ENCODE measurements around the gene TBL1Y. TPM values are rescaled to one million over a fixed set of nuclear protein-coding genes. Genes with fewer than 3 reads are reported as not detected.

The TBL1Y gene
- total and polyA plus RNA-seq, 2 donors from 2014 or later, result 0.54 TPM; not detected in 1

DNA sequence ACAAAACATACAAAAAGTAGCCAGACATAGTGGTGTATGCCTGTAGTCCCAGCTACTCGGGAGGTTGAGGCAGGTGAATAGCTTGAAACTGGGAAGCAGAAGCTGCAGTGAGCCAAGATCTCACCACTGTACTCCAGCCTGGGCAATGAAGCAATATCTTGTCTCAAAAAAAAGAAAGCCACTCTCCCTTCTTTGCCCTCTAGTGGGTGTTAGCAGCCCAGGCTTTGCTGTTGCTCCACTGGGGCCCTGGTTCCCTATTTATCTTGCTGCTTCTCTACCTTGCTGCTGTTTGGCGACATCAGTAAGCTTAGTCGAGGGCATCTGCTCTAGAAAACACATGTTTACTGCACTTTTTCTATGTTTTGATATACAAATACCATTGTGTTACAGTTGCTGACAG, 189.2 kb downstream of the TBL1Y start:
- DNase-seq, result no peak
- Histone ChIP-seq H3K9ac (ENCODE audit: low read length in 3 of 3) (no peak overlapping the region), H3K27me3 (ENCODE audit: control insufficient read depth, insufficient read depth, low read length) (no peaks in the 10 kb centered on the region), H3K27ac (ENCODE audit: low read depth in 2 of 2, low read length in 2 of 2) (no peak overlapping the region), H3K4me1 (ENCODE audit: control insufficient read depth in 2 of 3, insufficient read depth in 2 of 3, low read depth in 1 of 3, low read length in 3 of 3) (no peaks in the 10 kb centered on the region), H3K9me3 (ENCODE audit: control insufficient read depth in 2 of 3, insufficient read depth in 1 of 3, low read length in 3 of 3) (no peaks in the 10 kb centered on the region), H3K4me3 (ENCODE audit: low read length in 3 of 3) (no peak overlapping the region), H3K36me3 (ENCODE audit: control insufficient read depth in 2 of 3, insufficient read depth in 3 of 3, low read length in 3 of 3) (no peaks in the 10 kb centered on the region)
- FAIRE-seq, result no peak
- TF ChIP-seq, protein P1, sequence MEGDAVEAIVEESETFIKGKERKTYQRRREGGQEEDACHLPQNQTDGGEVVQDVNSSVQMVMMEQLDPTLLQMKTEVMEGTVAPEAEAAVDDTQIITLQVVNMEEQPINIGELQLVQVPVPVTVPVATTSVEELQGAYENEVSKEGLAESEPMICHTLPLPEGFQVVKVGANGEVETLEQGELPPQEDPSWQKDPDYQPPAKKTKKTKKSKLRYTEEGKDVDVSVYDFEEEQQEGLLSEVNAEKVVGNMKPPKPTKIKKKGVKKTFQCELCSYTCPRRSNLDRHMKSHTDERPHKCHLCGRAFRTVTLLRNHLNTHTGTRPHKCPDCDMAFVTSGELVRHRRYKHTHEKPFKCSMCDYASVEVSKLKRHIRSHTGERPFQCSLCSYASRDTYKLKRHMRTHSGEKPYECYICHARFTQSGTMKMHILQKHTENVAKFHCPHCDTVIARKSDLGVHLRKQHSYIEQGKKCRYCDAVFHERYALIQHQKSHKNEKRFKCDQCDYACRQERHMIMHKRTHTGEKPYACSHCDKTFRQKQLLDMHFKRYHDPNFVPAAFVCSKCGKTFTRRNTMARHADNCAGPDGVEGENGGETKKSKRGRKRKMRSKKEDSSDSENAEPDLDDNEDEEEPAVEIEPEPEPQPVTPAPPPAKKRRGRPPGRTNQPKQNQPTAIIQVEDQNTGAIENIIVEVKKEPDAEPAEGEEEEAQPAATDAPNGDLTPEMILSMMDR (IDR thresholded peaks at IDR 0.05; ENCODE audit: borderline replicate concordance, extremely low read depth, insufficient read depth), result no peak
- intact Hi-C loops (cut with DNase I), result no loop called here

DNA sequence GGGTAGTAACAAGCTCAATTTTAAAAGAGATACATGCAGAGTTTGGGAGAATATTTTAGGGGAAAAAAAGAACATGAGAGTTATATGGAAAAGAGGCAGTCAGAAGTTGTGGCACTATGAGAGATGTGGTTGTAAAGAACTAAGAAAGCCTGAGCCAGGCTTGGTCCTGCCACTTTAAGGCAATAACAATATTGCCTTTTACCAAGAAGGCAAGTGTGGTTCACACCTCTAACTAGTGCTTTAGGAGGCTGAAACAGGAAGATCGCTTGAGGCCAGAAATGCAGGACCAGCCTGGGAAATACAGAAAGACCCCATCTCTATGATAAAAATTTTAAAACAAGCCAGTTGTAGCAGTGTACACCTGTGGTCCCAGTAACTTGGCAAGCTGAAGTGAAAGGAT, 192.2 kb downstream of the TBL1Y start:
- DNase-seq (no peak), FAIRE-seq (no peak)
- Histone ChIP-seq H3K27me3 (ENCODE audit: control insufficient read depth, insufficient read depth, low read length) (no peaks in the 10 kb centered on the region), H3K36me3 (ENCODE audit: control insufficient read depth in 2 of 3, insufficient read depth in 3 of 3, low read length in 3 of 3) (no peaks in the 10 kb centered on the region), H3K9me3 (ENCODE audit: control insufficient read depth in 2 of 3, insufficient read depth in 1 of 3, low read length in 3 of 3) (no peaks in the 10 kb centered on the region), H3K9ac (ENCODE audit: low read length in 3 of 3) (no peak overlapping the region), H3K27ac (ENCODE audit: low read depth in 2 of 2, low read length in 2 of 2) (no peak overlapping the region), H3K4me1 (ENCODE audit: control insufficient read depth in 2 of 3, insufficient read depth in 2 of 3, low read depth in 1 of 3, low read length in 3 of 3) (no peaks in the 10 kb centered on the region), H3K4me3 (ENCODE audit: low read length in 3 of 3) (no peak overlapping the region)
- TF ChIP-seq, protein P1 (IDR thresholded peaks at IDR 0.05; ENCODE audit: borderline replicate concordance, extremely low read depth, insufficient read depth), result no peak
- intact Hi-C loops (cut with DNase I), result no loop called here

DNA sequence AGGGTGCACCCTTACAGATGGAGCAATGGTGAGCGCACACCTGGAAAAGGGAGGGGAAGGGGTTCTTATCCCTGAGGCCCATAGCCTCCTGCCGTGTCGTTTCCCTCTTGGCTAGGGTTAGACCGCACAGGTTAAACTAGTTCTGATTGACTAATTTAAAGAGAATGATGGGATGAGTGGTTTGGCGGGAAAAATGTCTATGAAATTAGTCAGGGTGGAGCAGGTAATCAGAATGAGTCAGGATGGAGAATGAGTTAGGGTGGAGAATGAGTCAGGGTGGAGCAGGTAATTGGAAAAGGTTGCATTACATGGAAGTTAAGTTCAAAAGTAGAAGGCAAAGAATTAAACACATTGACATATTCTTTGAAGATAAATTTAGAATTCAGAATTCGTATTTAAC, 196.7 kb downstream of the TBL1Y start:
- TF ChIP-seq, protein P1 (IDR thresholded peaks at IDR 0.05; ENCODE audit: borderline replicate concordance, extremely low read depth, insufficient read depth), result no peak
- Histone ChIP-seq H3K4me3 (ENCODE audit: low read length in 3 of 3) (no peak overlapping the region), H3K9me3 (ENCODE audit: control insufficient read depth in 2 of 3, insufficient read depth in 1 of 3, low read length in 3 of 3) (no peaks in the 10 kb centered on the region), H3K27ac (ENCODE audit: low read depth in 2 of 2, low read length in 2 of 2) (no peak overlapping the region), H3K9ac (ENCODE audit: low read length in 3 of 3) (no peak overlapping the region), H3K36me3 (ENCODE audit: control insufficient read depth in 2 of 3, insufficient read depth in 3 of 3, low read length in 3 of 3) (no peaks in the 10 kb centered on the region), H3K27me3 (ENCODE audit: control insufficient read depth, insufficient read depth, low read length) (no peaks in the 10 kb centered on the region), H3K4me1 (ENCODE audit: control insufficient read depth in 2 of 3, insufficient read depth in 2 of 3, low read depth in 1 of 3, low read length in 3 of 3) (no peaks in the 10 kb centered on the region)
- intact Hi-C loops (cut with DNase I), result no loop called here
- FAIRE-seq, result no peak
- no peak for DNase-seq

DNA sequence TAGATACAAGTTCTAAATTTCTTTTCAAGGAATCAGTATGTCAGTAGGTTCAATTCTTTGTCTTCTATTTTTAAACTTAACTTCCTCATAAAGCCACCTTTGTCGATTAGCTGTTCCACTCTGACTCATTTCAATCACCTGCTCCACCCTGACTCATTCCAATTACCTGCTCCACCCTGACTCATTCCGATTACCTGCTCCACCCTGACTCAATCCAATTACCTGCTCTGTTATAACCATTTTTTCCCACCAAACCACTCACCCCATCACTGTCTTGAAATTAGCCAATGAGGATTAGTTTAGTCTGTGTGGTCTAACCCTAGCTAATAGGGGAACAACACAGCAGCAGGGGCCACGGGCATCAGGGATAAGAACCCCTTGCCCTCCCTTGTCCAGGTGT, 199.6 kb downstream of the TBL1Y start:
- Histone ChIP-seq H3K36me3 (ENCODE audit: control insufficient read depth in 2 of 3, insufficient read depth in 3 of 3, low read length in 3 of 3) (no peaks in the 10 kb centered on the region), H3K9me3 (ENCODE audit: control insufficient read depth in 2 of 3, insufficient read depth in 1 of 3, low read length in 3 of 3) (no peaks in the 10 kb centered on the region), H3K27ac (ENCODE audit: low read depth in 2 of 2, low read length in 2 of 2) (no peak overlapping the region), H3K4me3 (ENCODE audit: low read length in 3 of 3) (no peak overlapping the region), H3K9ac (ENCODE audit: low read length in 3 of 3) (no peak overlapping the region), H3K27me3 (ENCODE audit: control insufficient read depth, insufficient read depth, low read length) (no peaks in the 10 kb centered on the region), H3K4me1 (ENCODE audit: control insufficient read depth in 2 of 3, insufficient read depth in 2 of 3, low read depth in 1 of 3, low read length in 3 of 3) (no peaks in the 10 kb centered on the region)
- DNase-seq (no peak), FAIRE-seq (no peak)
- intact Hi-C loops (cut with DNase I), result no loop called here
- TF ChIP-seq, protein P1 (IDR thresholded peaks at IDR 0.05; ENCODE audit: borderline replicate concordance, extremely low read depth, insufficient read depth), result no peak

All from kidney (tissue), 14 donors.